Activated T-cell treated with anti-CD3 and anti-CD28 coated beads for 4 hours (primary cell): ENCODE results near the gene FGF12.

Source experiments
- DNase-seq: peaks from one replicate; pipeline ENCODE4 v3.0.0-alpha.2; 2020

The FGF12 gene

DNA sequence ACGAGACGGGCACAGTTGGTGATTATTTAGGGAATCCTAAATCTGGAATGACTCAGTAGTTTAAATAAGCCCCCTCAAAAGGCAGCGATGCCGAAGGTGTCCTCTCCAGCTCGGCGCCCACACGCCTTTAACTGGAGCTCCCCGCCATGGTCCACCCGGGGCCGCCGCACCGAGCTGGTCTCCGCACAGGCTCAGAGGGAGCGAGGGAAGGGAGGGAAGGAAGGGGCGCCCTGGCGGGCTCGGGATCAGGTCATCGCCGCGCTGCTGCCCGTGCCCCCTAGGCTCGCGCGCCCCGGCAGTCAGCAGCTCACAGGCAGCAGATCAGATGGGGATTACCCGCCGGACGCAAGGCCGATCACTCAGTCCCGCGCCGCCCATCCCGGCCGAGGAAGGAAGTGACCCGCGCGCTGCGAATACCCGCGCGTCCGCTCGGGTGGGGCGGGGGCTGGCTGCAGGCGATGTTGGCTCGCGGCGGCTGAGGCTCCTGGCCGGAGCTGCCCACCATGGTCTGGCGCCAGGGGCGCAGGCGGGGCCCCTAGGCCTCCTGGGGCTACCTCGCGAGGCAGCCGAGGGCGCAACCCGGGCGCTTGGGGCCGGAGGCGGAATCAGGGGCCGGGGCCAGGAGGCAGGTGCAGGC, 318.0 kb downstream of the FGF12 start:
- no peak for DNase-seq

- DNase-seq = no peak
Observed at GRCh38 chr3:192408647-192409200, 318.6 kb downstream of the FGF12 start.

DNA sequence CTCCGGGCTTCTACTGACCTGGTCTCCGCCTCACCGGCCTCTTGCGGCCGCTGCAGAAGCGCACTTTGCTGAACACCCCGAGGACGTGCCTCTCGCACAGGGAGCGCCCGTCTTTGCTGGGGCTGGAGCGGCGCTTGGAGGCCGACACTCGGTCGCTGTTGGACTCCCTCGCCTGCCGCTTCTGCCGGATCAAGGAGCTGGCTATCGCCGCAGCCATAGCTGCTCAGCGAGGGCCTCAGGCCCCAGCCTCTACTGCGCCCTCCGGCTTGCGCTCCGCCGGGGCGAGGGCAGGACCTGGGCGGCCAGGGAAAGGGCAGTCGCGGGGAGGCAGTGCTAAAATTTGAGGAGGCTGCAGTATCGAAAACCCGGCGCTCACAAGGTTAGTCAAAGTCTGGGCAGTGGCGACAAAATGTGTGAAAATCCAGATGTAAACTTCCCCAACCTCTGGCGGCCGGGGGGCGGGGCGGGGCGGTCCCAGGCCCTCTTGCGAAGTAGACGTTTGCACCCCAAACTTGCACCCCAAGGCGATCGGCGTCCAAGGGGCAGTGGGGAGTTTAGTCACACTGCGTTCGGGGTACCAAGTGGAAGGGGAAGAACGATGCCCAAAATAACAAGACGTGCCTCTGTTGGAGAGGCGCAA, 319.2 kb downstream of the FGF12 start:
- no peak for DNase-seq

DNA sequence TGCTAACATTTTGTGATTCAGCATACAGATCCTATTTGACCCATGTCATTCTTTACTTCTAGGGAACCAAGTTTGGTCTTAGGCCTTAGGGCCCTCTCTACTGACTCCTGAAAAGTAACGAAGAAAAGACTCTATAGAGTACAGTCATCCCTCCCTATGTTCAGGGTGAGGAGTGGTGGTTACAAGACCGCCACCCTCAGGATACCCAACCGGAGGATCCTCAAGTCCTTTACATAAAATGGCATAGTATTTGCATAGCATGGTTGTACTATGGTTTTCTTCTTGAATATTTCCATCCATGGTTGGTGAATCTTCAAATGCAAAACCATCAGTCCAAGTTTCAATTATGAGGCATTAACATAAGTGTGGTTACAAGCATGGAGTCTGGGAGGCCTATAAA, 327.6 kb downstream of the FGF12 start:
- DNase-seq = no peak

DNA sequence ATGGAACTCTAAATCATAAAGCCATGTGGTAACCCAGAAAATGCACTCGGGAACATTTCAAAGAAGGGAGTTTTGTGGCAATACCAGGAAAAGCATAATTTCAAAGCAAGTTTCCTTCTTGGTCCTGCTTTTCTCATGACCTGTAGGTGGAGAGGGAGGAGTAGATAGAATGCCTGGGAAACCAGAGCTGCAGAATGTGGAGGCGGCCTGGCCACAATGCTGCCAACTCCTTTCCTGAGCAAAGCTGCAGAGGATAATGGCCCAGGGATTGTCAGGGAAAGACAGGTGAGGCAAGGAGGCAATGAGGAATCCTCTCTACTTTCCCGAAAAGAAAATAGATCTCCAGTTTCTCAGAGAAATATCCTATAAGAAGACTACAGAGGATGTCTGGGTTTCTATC, 330.3 kb downstream of the FGF12 start:
- DNase-seq = no peak

DNA sequence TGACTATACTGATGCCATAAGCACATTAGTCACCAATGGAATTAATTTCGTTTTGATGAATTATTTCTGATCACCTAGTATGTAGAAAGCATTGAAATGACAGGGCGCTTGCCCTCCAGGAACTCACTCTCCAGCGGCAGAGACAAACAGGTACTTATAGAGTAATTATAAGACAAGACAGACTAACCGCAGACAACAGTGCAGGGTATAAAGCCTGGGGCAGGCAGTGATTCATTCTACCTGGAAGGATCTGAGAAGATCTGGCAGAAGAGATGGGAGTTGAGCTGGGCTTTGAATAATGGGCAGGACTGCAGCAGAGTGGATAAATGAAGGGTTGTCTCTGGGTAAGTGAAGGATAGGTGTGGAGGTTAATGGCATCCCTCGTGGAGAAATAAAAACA, 331.8 kb downstream of the FGF12 start:
- no peak for DNase-seq

GRCh38 chr3:192392986-192393385, 334.4 kb downstream of the FGF12 start:
- no peak for DNase-seq

GRCh38 chr3:192382861-192383260, 344.5 kb downstream of the FGF12 start:
- no peak for DNase-seq

DNA sequence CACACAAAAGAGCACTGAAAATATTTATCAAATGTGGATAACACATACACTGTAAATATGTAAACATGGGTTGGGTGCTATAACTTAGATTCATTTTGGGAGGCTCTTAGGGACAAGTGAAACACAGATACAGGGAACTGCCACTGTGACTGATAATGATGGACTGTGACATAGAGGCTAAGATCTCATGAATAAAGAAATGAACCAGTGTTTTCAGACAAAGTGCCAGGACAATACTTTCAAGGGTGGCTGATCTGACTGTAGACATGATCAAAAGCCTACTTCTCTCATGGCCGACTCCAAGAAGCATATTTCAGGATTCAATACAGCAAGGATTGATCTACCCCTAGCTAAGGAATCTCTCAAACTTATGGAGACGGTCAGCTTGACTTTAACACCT, 353.8 kb downstream of the FGF12 start:
- no peak for DNase-seq

DNA sequence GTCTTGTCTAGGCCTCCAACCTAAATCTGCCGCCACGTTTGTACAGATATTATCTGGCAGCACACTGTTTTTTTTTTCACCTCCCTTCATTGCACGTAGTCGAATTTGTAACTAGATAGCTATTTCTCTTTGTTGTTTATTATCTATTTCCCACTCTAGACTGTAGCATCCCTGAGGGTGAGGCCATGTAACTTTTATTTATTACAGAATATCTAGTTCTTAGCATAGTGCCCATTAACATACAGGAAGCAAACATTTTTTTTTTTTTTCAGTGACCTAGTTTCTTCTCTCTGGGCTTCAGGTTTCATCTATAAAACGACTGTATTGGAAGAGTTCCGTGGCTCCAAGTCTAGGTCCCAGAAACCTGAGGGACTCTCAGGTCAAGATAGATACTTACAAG, 354.3 kb downstream of the FGF12 start:
- no peak for DNase-seq

GRCh38 chr3:192372616-192373015, 354.7 kb downstream of the FGF12 start:
- no peak for DNase-seq

DNA sequence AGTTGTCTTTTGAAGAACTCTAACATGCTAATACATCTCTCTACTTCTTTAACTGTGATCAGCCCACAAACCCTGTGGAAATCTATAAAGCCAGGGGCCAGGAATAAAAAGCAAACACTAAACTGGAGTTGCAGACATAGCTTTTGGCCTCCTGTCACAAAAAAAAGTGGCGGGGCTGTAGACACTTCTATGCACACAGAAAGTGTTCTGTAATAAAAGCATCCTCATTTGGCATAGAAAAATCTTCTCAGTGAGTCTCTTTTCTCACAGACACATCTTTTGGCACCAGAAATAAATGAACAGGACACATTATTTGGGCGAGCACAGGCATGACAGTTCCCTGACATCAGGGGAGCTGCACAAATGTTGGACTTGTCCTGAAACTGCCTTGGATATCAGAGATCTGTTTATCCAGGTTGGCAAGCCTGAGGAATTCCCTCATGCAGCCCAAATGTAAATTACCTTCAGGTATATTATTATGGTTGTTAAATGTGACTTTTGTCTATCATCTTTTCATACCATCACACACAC, 355.4 kb downstream of the FGF12 start:
- no peak for DNase-seq

GRCh38 chr3:192367616-192368015, 359.7 kb downstream of the FGF12 start:
- no peak for DNase-seq

- no peak for DNase-seq
Observed at GRCh38 chr3:192366916-192367315, 360.4 kb downstream of the FGF12 start.

DNA sequence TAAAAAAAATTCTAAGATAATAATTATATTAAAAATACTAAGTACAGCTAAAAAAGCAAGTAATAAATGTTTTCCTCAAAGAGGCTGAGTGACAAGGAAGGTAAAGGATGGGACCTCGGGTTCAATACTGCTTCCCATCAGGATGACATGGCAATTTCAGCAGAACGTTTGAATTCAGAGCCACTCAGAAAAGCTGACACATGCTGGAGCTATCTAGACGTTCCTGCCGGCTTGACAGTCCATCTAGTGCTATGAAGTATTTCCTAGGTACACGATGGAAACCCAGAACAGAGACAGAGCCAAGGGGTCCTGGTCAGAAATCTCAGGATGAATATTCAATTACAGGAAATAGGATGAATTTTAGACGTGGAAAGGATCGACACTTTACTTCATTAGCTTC, 361.8 kb downstream of the FGF12 start:
- no peak for DNase-seq

DNA sequence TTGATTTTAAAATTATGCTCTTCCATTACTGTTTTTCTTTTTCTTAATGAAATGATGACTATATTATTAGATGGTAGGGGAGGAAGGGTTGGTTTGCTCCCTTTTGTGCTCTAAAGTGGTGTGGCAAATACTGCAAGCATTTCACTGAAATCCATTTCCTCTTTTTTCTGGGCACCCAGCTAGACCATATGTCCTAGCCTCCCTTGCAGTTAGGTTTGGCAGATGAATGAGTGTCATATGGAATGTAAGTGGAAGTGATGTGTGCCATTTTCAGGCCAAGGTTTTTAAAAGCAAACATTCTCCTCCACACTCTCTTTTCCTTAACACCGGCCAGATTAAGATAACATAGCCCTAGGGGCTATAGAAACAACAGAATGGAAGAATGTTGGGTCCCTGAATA, 363.0 kb downstream of the FGF12 start:
- no peak for DNase-seq

DNA sequence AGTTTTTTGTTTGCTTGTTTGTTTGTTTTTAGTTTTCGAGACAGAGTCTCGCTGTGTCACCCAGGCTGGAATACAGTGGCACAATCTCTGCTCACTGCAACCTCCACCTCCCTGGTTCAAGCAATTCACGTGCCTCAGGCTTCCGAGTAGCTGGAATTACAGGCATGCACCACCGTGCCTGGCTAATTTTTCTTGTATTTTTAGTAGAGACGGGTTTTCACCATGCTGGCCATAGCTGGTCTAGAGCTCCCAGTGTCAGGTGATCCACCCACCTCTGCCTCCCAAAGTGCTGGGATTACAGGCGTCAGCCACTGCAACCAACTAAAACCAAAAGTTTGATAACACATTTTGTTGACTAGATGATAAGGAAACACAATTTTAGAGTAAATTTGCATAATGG, 372.7 kb downstream of the FGF12 start:
- DNase-seq = no peak

DNA sequence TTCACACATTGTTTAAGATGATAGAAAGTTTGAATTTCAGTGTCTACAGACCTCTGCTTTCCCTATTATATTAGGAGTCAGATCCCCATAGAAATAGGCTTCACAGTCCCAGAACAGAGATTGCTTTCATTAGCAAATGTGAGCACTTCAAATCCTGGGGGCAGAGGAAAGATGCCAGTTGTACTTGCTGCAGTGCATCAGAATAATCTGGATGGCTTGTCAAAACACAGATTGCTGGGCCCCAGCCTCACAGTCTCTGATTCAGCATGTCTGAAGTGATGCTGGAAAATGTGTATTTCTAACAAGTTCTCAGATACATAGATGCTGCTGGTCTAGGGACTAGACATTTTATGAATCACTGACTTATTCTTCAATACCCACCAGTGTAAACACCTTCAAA, 375.2 kb downstream of the FGF12 start:
- no peak for DNase-seq

DNA sequence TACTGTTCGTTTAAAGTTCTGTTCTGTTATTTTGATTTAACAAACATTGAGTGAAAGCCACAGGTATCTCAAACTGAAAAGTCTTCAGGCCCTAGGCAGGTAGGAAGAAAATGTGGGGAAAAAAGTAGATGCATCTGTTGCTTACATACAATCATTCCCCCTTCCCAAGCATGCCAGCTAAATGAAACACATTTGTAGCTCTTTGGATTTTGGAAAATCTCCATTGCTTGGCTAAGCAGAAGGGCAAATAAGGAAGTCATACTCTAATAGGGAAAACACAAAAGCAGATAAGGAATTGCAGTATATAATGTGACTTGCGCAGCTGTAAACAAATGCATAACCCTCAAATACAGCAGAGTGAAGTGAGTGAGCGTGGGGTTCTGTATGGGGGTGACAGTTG, 375.9 kb downstream of the FGF12 start:
- DNase-seq = no peak

DNA sequence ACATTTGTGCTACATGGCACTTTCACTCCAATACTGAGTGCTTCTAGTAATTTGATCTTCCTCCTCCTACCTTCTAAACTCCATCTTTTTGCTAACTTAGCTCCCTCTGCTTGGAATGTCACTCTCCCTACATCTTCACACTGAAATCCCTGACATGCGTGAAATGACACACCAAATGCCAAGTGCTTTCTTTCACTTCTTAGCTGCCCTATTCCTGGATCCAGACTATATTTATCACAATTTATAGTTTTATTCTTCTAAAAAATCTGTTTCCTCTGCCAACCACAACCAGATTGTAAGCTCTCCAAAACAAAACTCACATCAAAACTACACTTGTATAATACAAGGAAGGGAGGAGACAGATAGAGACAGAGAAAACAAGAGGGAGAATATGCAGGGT, 387.3 kb downstream of the FGF12 start:
- no peak for DNase-seq

- no peak for DNase-seq
Observed at GRCh38 chr3:192339214-192339613, 388.1 kb downstream of the FGF12 start.

GRCh38 chr3:192336286-192336685, 391.1 kb downstream of the FGF12 start:
- DNase-seq = no peak

DNA sequence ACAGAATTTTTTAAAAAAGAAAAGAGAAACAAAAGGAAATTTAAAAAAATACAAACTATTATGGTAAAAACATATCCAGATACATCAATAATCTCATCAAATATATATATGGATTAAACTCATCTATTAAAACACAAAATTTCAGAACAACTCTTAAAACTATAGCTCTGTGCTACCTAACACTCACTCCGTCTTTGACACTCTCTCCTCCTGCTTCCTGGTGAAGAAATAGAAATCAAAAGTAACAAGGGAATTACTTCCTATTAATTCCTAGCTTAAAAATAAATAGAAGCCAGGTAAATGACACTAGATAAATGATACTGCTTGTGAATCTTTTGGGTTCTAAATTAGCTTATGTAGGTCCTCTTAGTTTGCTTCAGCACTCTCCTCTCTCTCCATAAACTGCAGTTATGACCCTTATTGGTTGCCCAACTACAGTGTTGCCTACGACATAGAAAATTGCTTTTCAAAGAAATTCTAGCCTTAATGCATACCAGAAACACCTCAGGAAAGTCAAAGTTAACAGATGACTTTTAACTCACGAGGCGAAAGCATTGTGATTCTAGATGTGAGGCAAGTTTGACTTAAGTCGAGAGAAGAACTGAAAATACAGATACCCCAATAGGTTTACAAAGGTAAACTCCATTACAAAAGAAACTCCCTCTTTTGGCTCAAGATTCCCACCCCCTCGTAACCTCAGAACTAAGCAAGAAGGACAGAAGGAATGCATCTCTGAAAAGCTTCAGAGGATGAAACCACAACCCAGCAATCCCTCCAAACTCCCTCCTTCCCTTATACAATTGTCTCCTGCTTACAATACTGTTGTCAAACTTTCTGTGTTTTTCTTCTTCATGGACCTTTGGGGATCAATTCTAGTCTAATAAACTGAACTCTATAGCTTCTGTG, 394.7 kb downstream of the FGF12 start:
- DNase-seq = no peak
